Neural cell (in vitro differentiated cells): Measurements from ENCODE around the gene TAP1. TPM values are rescaled to one million over a fixed set of nuclear protein-coding genes. Genes with fewer than 3 reads are reported as not detected.
A peak's percentile ranks its signal among the peaks of the same experiment; 100 is the strongest.

Experiments used
- H2AFZ ChIP-seq: fragments of 200-600, 300-800 bp; sonication (generic), shearing (Covaris generic); 2 replicates; pipeline ENCODE4 v1.6.0; 2014; ENCODE audit warnings: low read depth, mild to moderate bottlenecking, antibody characterized with exemption, low read length, moderate library complexity
- H3F3A ChIP-seq: fragments of 200-600 bp; shearing (Covaris generic); 2 replicates; pipeline ENCODE4 v1.6.1; 2016; ENCODE audit warnings: mild to moderate bottlenecking, moderate library complexity, mixed read lengths, antibody characterized with exemption, low read length; ENCODE audit not compliant: insufficient read depth, poor library complexity, severe bottlenecking
- H3K27ac ChIP-seq: fragments of 200-600, 300-800 bp; sonication (generic), shearing (Covaris generic); 2 replicates; pipeline ENCODE4 v1.5.1; 2014; ENCODE audit warnings: mild to moderate bottlenecking, low read length, moderate library complexity
- H3K27me3 ChIP-seq: fragments of 300-800, 200-600 bp; sonication (generic), shearing (Covaris generic); 2 replicates; pipeline ENCODE4 v1.6.0; 2014; ENCODE audit warnings: mild to moderate bottlenecking, low read depth, low read length, moderate library complexity; ENCODE audit not compliant: insufficient read depth
- H3K36me3 ChIP-seq: fragments of 300-800, 200-600 bp; sonication (generic), shearing (Covaris generic); 2 replicates; pipeline ENCODE4 v1.5.1; 2014; ENCODE audit warnings: mild to moderate bottlenecking, antibody characterized with exemption, low read length, moderate library complexity; ENCODE audit not compliant: insufficient read depth
- H3K4me2 ChIP-seq: fragments of 300-800, 200-600 bp; sonication (generic), shearing (Covaris generic); 2 replicates; pipeline ENCODE4 v1.6.0; 2014; ENCODE audit warnings: mild to moderate bottlenecking, low read length
- H3K4me3 ChIP-seq: fragments of 300-800, 200-600 bp; sonication (generic), shearing (Covaris generic); 2 replicates; pipeline ENCODE4 v1.5.1; 2014; ENCODE audit warnings: mild to moderate bottlenecking, low read length, moderate library complexity
- H3K79me2 ChIP-seq: fragments of 200-600 bp; shearing (Covaris generic); replicated peaks from 2 replicates; pipeline ENCODE4 v1.6.0; 2014; ENCODE audit warnings: mild to moderate bottlenecking, low read length, moderate library complexity; ENCODE audit not compliant: insufficient read depth
- H3K9ac ChIP-seq: fragments of 300-800, 200-600 bp; sonication (generic), shearing (Covaris generic); 2 replicates; pipeline ENCODE4 v1.6.1; 2016; ENCODE audit warnings: mild to moderate bottlenecking, low read length, mixed read lengths
- H3K9me2 ChIP-seq: fragments of 200-600 bp; shearing (Covaris generic); 2 replicates; pipeline ENCODE4 v1.6.1; 2016; ENCODE audit warnings: mild to moderate bottlenecking, low read length, mixed read lengths; ENCODE audit not compliant: insufficient read depth
- H3K9me3 ChIP-seq: fragments of 200-600, 300-800 bp; sonication (generic), shearing (Covaris generic); 2 replicates; pipeline ENCODE4 v1.6.1; 2016; ENCODE audit warnings: mild to moderate bottlenecking, mixed run types, low read length, moderate library complexity, mixed read lengths
- H4K20me1 ChIP-seq: fragments of 200-600 bp; shearing (Covaris generic); 2 replicates; pipeline ENCODE4 v1.6.1; 2016; ENCODE audit warnings: mild to moderate bottlenecking, mixed run types; ENCODE audit not compliant: insufficient read depth
- CTCF ChIP-seq: fragments of 450-650 bp; IDR thresholded peaks from 2 replicates; pipeline ENCODE4 v1.5.1; 2014; ENCODE audit warnings: antibody characterized with exemption, mild to moderate bottlenecking, moderate library complexity; ENCODE audit not compliant: poor library complexity, severe bottlenecking
- EP300 ChIP-seq: fragments of 450-650 bp; conservative IDR thresholded peaks from 2 replicates; pipeline ENCODE4 v1.6.1; 2014; ENCODE audit warnings: antibody characterized with exemption, mild to moderate bottlenecking, moderate library complexity; ENCODE audit not compliant: poor library complexity, severe bottlenecking
- EZH2 ChIP-seq: fragments of 200-600, 300-800 bp; shearing (Covaris generic), sonication (generic); IDR thresholded peaks from 2 replicates; pipeline ENCODE4 v1.6.1; 2014; ENCODE audit warnings: antibody characterized with exemption, low read length, borderline replicate concordance, mild to moderate bottlenecking; ENCODE audit not compliant: insufficient read depth, poor library complexity, severe bottlenecking
- MXI1 ChIP-seq: fragments of 450-650 bp; conservative IDR thresholded peaks from 2 replicates; pipeline ENCODE4 v1.6.1; 2014; ENCODE audit warnings: antibody characterized with exemption, mild to moderate bottlenecking; ENCODE audit not compliant: poor library complexity, severe bottlenecking
- POLR2AphosphoS5 ChIP-seq: IDR thresholded peaks from 2 replicates; pipeline ENCODE4 v1.6.1; 2012
- RAD21 ChIP-seq: fragments of 450-650 bp; conservative IDR thresholded peaks from 2 replicates; pipeline ENCODE4 v1.6.1; 2014; ENCODE audit warnings: antibody characterized with exemption, mild to moderate bottlenecking, moderate library complexity
- REST ChIP-seq: IDR thresholded peaks from 2 replicates; pipeline ENCODE4 v1.6.1; 2012; ENCODE audit warnings: borderline replicate concordance
- SMC3 ChIP-seq: fragments of 450-650 bp; conservative IDR thresholded peaks from 2 replicates; pipeline ENCODE4 v1.6.1; 2014; ENCODE audit warnings: antibody characterized with exemption, mild to moderate bottlenecking, moderate library complexity; ENCODE audit not compliant: poor library complexity
- TAF1 ChIP-seq: IDR thresholded peaks from 2 replicates; pipeline ENCODE4 v1.6.1; 2012; ENCODE audit warnings: low read depth
- polyA plus RNA-seq: library from polyadenylated mRNA; depleted of rRNA; stranded (reverse); fragments of >200 nt; gene quantifications from 2 replicates; pipeline ENCODE4 v1.2.3, GENCODE V29; 2014

TAP1 gene
- polyA plus RNA-seq, 1 donor from 2014 or later: not detected

- Histone ChIP-seq H3K27ac (no peak overlapping the region), H3K79me2 (no peaks in the 10 kb centered on the region), H2AFZ (no peak overlapping the region), H3K4me3 (peak overlapping the region; percentile 71), H4K20me1 (no peaks in the 10 kb centered on the region), H3K9me2 (no peaks in the 10 kb centered on the region), H3K9ac (no peak overlapping the region), H3K4me2 (peak overlapping the region; percentile 68), H3F3A (no peaks in the 10 kb centered on the region), H3K36me3 (no peaks in the 10 kb centered on the region), H3K9me3 (no peaks in the 10 kb centered on the region), H3K27me3 (peaks cover 70% of the 10 kb centered on the region)
- TF ChIP-seq RAD21: no peak
- no peak for TF ChIP-seq MXI1
- no peak for TF ChIP-seq POLR2AphosphoS5
- TF ChIP-seq SMC3: no peak
- no peak for TF ChIP-seq EP300
- TF ChIP-seq EZH2: no peak
- TF ChIP-seq REST: no peak
- TF ChIP-seq TAF1: no peak
- TF ChIP-seq CTCF: no peak
Measured at GRCh38 chr6:32854376-32855178, 1.1 kb upstream of the TAP1 start.

DNA sequence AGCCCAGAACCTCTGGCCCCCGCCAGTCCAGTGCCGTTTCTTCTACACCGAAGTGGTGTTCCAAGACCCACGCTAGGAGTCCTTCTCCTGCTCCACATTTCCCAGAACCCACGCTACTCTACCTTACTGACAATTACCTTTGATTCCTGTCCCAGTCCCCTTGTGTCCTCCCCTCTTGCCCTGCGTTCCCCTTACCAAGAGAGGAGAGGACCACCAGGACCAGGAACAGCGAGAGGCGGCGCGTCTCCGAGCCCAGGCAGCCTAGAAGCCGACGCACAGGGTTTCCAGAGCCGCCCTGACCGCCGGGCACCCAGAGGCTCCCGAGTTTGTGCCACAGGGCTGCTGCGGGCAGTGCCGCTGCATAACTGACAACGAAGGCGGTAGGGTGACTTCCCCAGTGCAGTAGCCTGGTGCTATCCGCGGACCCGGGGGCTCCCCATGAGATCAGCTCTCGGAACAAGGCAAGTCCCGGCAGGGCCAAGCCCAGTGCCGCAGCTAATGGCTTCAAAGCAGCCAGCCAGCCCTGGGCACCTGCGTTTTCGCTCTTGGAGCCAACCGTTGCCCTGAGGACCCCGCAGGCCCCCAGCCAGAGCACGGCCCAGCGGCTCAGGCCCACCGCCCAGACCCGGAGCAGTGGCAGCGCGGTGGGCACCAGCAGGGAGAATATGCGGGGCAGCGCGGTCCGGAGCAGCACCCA, 512 bp downstream of the TAP1 start:
- H3K4me2 ChIP-seq: peak overlapping the region; percentile 68
- H3K9me3 ChIP-seq: no peaks in the 10 kb centered on the region
- TF ChIP-seq CTCF: no peak
- TF ChIP-seq RAD21: no peak
- TF ChIP-seq SMC3: no peak
- no peak for TF ChIP-seq TAF1
- TF ChIP-seq REST: no peak
- TF ChIP-seq MXI1: no peak
- TF ChIP-seq POLR2AphosphoS5: no peak
- H4K20me1 ChIP-seq: no peaks in the 10 kb centered on the region
- H3K4me3 ChIP-seq: peak overlapping the region; percentile 71
- H2AFZ ChIP-seq: peak overlapping the region; percentile 45
- H3K27ac ChIP-seq: no peak overlapping the region
- peak overlapping the region; percentile 20 for H3K9ac ChIP-seq
- H3K27me3 ChIP-seq: peaks cover 70% of the 10 kb centered on the region
- H3K9me2 ChIP-seq: no peaks in the 10 kb centered on the region
- no peaks in the 10 kb centered on the region for H3F3A ChIP-seq
- H3K36me3 ChIP-seq: no peaks in the 10 kb centered on the region
- H3K79me2 ChIP-seq: no peaks in the 10 kb centered on the region
